ENCODE data around the gene ADGRF3. TPM values are rescaled to one million over a fixed set of nuclear protein-coding genes. Genes with fewer than 3 reads are reported as not detected.
"Not testable (repeated sequence)": the region's sequence is repeated elsewhere in the genome, so short reads cannot be mapped to it uniquely, and the experiment has no call there.

ADGRF3 gene
- total RNA-seq, 1 donor from 2014 or later = 0.04 TPM

- Histone ChIP-seq H3K4me2 (no peak overlapping the region), H3K4me1 (no peaks in the 10 kb centered on the region), H2AFZ (replicated peaks) (no peak overlapping the region), H3K9ac (no peak overlapping the region), H3K4me3 (no peak overlapping the region), H4K20me1 (ENCODE audit: low read depth) (no peaks in the 10 kb centered on the region), H3K27me3 (no peaks in the 10 kb centered on the region), H3K9me3 (ENCODE audit: low read depth) (no peaks in the 10 kb centered on the region), H3F3A (ENCODE audit: low read depth) (no peaks in the 10 kb centered on the region), H3K27ac (no peak overlapping the region), H3K36me3 (no peaks in the 10 kb centered on the region), H3K79me2 (ENCODE audit: low read depth) (no peaks in the 10 kb centered on the region)
- H3K4me1 Mint-ChIP-seq = peaks cover 6% of the 10 kb centered on the region
- DNase-seq (ENCODE audit: low spot score) = no peak
- no peaks in the 10 kb centered on the region for H3K9me3 Mint-ChIP-seq
- peaks cover 2% of the 10 kb centered on the region for H3K27me3 Mint-ChIP-seq (ENCODE audit: insufficient read depth, low read depth)
- H3K4me3 Mint-ChIP-seq = no peak overlapping the region
- H3K27ac Mint-ChIP-seq = no peak overlapping the region
- H3K36me3 Mint-ChIP-seq = no peaks in the 10 kb centered on the region
- TF ChIP-seq EZH2phosphoT487 (IDR thresholded peaks at IDR 0.05) (no peak), CTCF (IDR thresholded peaks at IDR 0.05) (no peak), EZH2 (IDR thresholded peaks at IDR 0.05) (no peak)
These were observed 13.3 kb downstream of the ADGRF3 start for GRCh38 chr2:26333293-26333692.

DNA sequence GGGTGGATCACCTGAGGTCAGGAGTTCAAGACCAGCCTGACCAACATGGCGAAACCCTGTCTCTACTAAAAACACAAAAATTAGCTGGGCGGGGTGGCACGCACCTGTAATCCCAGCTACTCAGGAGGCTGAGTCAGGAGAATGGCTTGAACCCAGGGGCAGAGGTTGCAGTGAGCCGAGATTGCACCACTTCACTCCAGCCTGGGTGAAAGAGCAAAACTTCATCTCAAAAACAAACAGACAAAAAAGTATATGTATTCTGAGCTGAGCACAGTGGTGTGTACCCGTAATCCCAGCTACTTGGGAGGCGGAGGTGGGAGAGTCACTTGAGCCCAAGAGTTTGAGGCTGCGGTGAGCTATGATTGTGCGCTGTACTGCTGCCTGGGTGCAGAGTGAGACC is 15.3 kb downstream of the ADGRF3 start:
- not testable (repeated sequence) for H3K9me3 Mint-ChIP-seq; H3K27ac Mint-ChIP-seq; H3K36me3 Mint-ChIP-seq; H3K27me3 Mint-ChIP-seq (ENCODE audit: insufficient read depth, low read depth); H3K4me3 ChIP-seq; H2AFZ ChIP-seq (replicated peaks); H3K4me3 Mint-ChIP-seq; DNase-seq (ENCODE audit: low spot score); H3K27me3 ChIP-seq; H3K4me1 ChIP-seq; H3K9ac ChIP-seq; H3K27ac ChIP-seq; H3K36me3 ChIP-seq; H3K79me2 ChIP-seq (ENCODE audit: low read depth); H3F3A ChIP-seq (ENCODE audit: low read depth); H3K4me1 Mint-ChIP-seq; H3K9me3 ChIP-seq (ENCODE audit: low read depth); H3K4me2 ChIP-seq; H4K20me1 ChIP-seq (ENCODE audit: low read depth)

- Histone ChIP-seq H3K79me2 (ENCODE audit: low read depth) (no peaks in the 10 kb centered on the region), H3F3A (ENCODE audit: low read depth) (no peaks in the 10 kb centered on the region), H3K27ac (no peak overlapping the region), H3K9me3 (ENCODE audit: low read depth) (no peaks in the 10 kb centered on the region), H3K9ac (no peak overlapping the region), H3K4me2 (no peak overlapping the region), H2AFZ (replicated peaks) (peak overlapping the region; percentile 74), H3K4me1 (no peaks in the 10 kb centered on the region), H3K4me3 (no peak overlapping the region), H4K20me1 (ENCODE audit: low read depth) (no peaks in the 10 kb centered on the region), H3K36me3 (no peaks in the 10 kb centered on the region), H3K27me3 (no peaks in the 10 kb centered on the region)
- Mint-ChIP-seq H3K4me1 (peaks cover 6% of the 10 kb centered on the region), H3K27ac (no peak overlapping the region), H3K9me3 (no peaks in the 10 kb centered on the region), H3K4me3 (no peak overlapping the region), H3K36me3 (no peaks in the 10 kb centered on the region), H3K27me3 (ENCODE audit: insufficient read depth, low read depth) (no peaks in the 10 kb centered on the region)
- no peak for DNase-seq (ENCODE audit: low spot score)
- TF ChIP-seq CTCF (IDR thresholded peaks at IDR 0.05) (no peak), EZH2 (IDR thresholded peaks at IDR 0.05) (no peak), EZH2phosphoT487 (IDR thresholded peaks at IDR 0.05) (no peak)
These were observed 16.0 kb downstream of the ADGRF3 start for GRCh38 chr2:26330604-26331003.

DNA sequence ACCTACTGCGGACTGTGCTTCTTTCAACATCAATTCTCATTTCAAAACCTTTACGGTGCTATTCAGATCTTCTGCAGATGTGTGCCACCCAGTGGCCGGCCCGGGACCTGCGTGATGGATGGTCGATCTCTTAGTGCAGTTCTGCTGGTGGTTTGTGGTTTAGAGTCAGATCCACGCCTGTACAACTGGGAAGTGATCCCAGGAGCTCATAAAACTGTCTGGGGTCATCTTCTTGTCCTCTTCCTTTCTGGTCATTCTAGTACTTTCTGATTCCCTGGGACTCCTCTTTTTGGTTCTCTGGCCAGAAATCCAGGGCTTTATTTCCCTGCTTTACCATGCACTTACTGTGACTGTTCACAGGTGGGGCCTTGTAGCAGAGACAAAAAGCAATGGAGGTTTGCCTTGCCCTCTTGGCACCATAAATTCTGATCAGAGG is 16.5 kb downstream of the ADGRF3 start:
- H3K9me3 ChIP-seq (ENCODE audit: low read depth) = no peaks in the 10 kb centered on the region
- no peak overlapping the region for H3K27ac ChIP-seq
- H3K4me3 ChIP-seq = no peak overlapping the region
- H4K20me1 ChIP-seq (ENCODE audit: low read depth) = no peaks in the 10 kb centered on the region
- no peaks in the 10 kb centered on the region for H3K27me3 ChIP-seq
- Mint-ChIP-seq H3K27me3 (ENCODE audit: insufficient read depth, low read depth) (no peaks in the 10 kb centered on the region), H3K27ac (no peak overlapping the region), H3K9me3 (no peaks in the 10 kb centered on the region), H3K4me3 (peak overlapping the region; percentile 28), H3K36me3 (no peaks in the 10 kb centered on the region), H3K4me1 (peaks cover 6% of the 10 kb centered on the region)
- TF ChIP-seq EZH2phosphoT487 (IDR thresholded peaks at IDR 0.05) (no peak), CTCF (IDR thresholded peaks at IDR 0.05) (peak; percentile 94)
- no peak overlapping the region for H3K9ac ChIP-seq
- H3K4me2 ChIP-seq = no peak overlapping the region
- DNase-seq (ENCODE audit: low spot score) = peak; percentile 85
- no peaks in the 10 kb centered on the region for H3K4me1 ChIP-seq
- H2AFZ ChIP-seq (replicated peaks) = peak overlapping the region; percentile 74
- H3K36me3 ChIP-seq = no peaks in the 10 kb centered on the region
- H3F3A ChIP-seq (ENCODE audit: low read depth) = no peaks in the 10 kb centered on the region
- H3K79me2 ChIP-seq (ENCODE audit: low read depth) = no peaks in the 10 kb centered on the region

DNA sequence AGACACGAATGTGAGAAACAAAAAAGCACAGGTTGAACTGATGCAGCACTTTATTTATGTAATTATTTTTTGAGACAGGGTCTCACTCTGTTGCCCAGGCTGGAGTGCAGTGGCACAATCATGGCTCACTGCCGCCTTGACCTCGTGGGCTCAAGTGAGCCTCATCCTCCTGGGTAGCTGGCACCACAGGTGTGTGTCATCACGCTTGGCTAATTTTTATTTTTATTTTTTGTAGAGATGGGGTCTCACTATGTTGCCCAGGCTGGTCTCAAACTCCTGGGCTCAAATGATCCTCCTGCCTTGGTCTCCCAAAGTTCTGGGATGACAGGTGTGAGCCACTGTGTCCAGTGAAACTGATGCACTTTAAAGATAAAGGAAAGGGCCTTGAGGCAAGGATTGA is 17.5 kb downstream of the ADGRF3 start:
- H3K36me3 ChIP-seq; H3K4me3 Mint-ChIP-seq; H3K9me3 ChIP-seq (ENCODE audit: low read depth); H3K4me1 Mint-ChIP-seq; H3K4me2 ChIP-seq; H3K27ac ChIP-seq; H3K36me3 Mint-ChIP-seq; H2AFZ ChIP-seq (replicated peaks); H3F3A ChIP-seq (ENCODE audit: low read depth); H3K27me3 ChIP-seq; H4K20me1 ChIP-seq (ENCODE audit: low read depth); H3K4me1 ChIP-seq; H3K9ac ChIP-seq; H3K27ac Mint-ChIP-seq; DNase-seq (ENCODE audit: low spot score); H3K79me2 ChIP-seq (ENCODE audit: low read depth); H3K9me3 Mint-ChIP-seq; H3K4me3 ChIP-seq; H3K27me3 Mint-ChIP-seq (ENCODE audit: insufficient read depth, low read depth): not testable (repeated sequence)
